CD4-positive, alpha-beta T cell (primary cell): ENCODE results near the gene EGF. TPM values are rescaled to one million over a fixed set of nuclear protein-coding genes. Genes with fewer than 3 reads are reported as not detected.

Experiments
- ATAC-seq: fragments of 200-7000 bp; cut with Tn5 transposase; one replicate; pipeline ENCODE4 v1.10.0; 2022; ENCODE audit warnings: mild to moderate bottlenecking; ENCODE audit not compliant: poor library complexity
- CTCF ChIA-PET: fragments of 350-600 bp; sonication (Branson Sonifier 250); formaldehyde crosslinking; loops from one replicate; lab custom pipeline; 2021; ENCODE audit warnings: antibody characterized with exemption, inconsistent platforms; lab: Charles Lee
- POLR2A ChIA-PET: fragments of 350-600 bp; sonication (Branson Sonifier 250); formaldehyde crosslinking; loops from one replicate; lab custom pipeline; 2021; ENCODE audit warnings: antibody characterized with exemption, inconsistent platforms; lab: Charles Lee
- DNase-seq, 14 experiments: peaks; one replicate each; pipeline ENCODE4 v3.0.0-alpha.2; 2013 to 2020; ENCODE audit warnings: mixed read lengths in 2 of 14
- H3K27ac ChIP-seq, 2 donors: one replicate each; pipeline versions ENCODE4 v1.5.1 to v1.7.0; 2013; ENCODE audit warnings: low read length in 2 of 2, low read depth in 1 of 2, mild to moderate bottlenecking in 1 of 2
- H3K27me3 ChIP-seq, 2 experiments: 1 replicate in 1 of 2; 2 replicates in 1 of 2; pipeline versions ENCODE4 v1.6.1 to v1.7.0; 2013; ENCODE audit warnings: low read length in 2 of 2, control low read depth in 1 of 2, mild to moderate bottlenecking in 1 of 2, moderate library complexity in 1 of 2; ENCODE audit not compliant: insufficient read depth in 2 of 2, control insufficient read depth in 1 of 2
- H3K36me3 ChIP-seq: one replicate; pipeline ENCODE4 v1.6.1; 2013; ENCODE audit warnings: low read length, control low read depth; ENCODE audit not compliant: insufficient read depth
- H3K4me1 ChIP-seq: one replicate; pipeline ENCODE4 v1.6.1; 2013; ENCODE audit warnings: low read length, control low read depth; ENCODE audit not compliant: insufficient read depth
- H3K4me3 ChIP-seq: one replicate; pipeline ENCODE4 v1.5.1; 2013; ENCODE audit warnings: mild to moderate bottlenecking, low read length, moderate library complexity
- H3K9me3 ChIP-seq, 2 experiments: 1 replicate in 1 of 2; 2 replicates in 1 of 2; pipeline versions ENCODE4 v1.6.1 to v1.7.0; 2013; ENCODE audit warnings: low read length in 2 of 2, mild to moderate bottlenecking in 2 of 2, control low read depth in 1 of 2, moderate library complexity in 1 of 2; ENCODE audit not compliant: control insufficient read depth in 1 of 2, insufficient read depth in 1 of 2
- H3K27ac Mint-ChIP-seq: one replicate; pipeline ENCODE4 v1.8.0; 2020; ENCODE audit warnings: mixed read lengths
- H3K27me3 Mint-ChIP-seq: one replicate; pipeline ENCODE4 v1.8.0; 2021; ENCODE audit warnings: mixed read lengths
- H3K36me3 Mint-ChIP-seq: one replicate; pipeline ENCODE4 v1.8.0; 2021; ENCODE audit warnings: low read depth, mixed read lengths
- H3K4me1 Mint-ChIP-seq: one replicate; pipeline ENCODE4 v1.8.0; 2021; ENCODE audit warnings: low read depth, mixed read lengths
- H3K4me3 Mint-ChIP-seq: one replicate; pipeline ENCODE4 v1.8.0; 2020; ENCODE audit warnings: mild to moderate bottlenecking, mixed read lengths
- H3K9me3 Mint-ChIP-seq: one replicate; pipeline ENCODE4 v1.8.0; 2020; ENCODE audit warnings: mixed read lengths
- CTCF ChIP-seq: fragments of 200-600 bp; IDR thresholded peaks from one replicate; pipeline ENCODE4 v1.8.0; 2022; ENCODE audit warnings: antibody characterized with exemption, mild to moderate bottlenecking
- intact Hi-C, 2 experiments: fragments of 100-400 bp; cut with DNase I in 1 of 2; cut with micrococcal nuclease in 1 of 2; formaldehyde crosslinking; loops; one replicate each; pipeline versions ENCODE4 v1.15.1 to v1.9.0; 2023 to 2025; cut with DNase I, micrococcal nuclease
- polyA plus RNA-seq, 2 donors: library from polyadenylated mRNA; unstranded; fragments of 120-200 nt; gene quantifications; one replicate each; pipeline ENCODE4 v1.2.1, GENCODE V29; 2013
- total RNA-seq, 174 experiments: library from RNA in 2 of 174; stranded (reverse) in 2 of 174; gene quantifications; one replicate each; pipeline ENCODE4 v1.2.3 and lab custom pipeline; 2021 to 2026

Gene EGF
- not detected for total RNA-seq
- 0.03 TPM for polyA plus RNA-seq (2013, experiment 1 of 2)
- polyA plus RNA-seq (2013, experiment 2 of 2) = 0.20 TPM
- 0 to 1.7 (median 0.09) reads per million in 172 experiments for total RNA-seq (lab: John Stamatoyannopoulos, UW)

GRCh38 chr4:109912706-109913595 is at the start of gene EGF:
TSS of gene EGF (plus strand) at chr4:109912883. CDS start at chr4:109913336, 453 bp downstream.
- Mint-ChIP-seq H3K36me3 (no peaks in the 10 kb centered on the region), H3K4me3 (no peak within 1 kb of the TSS), H3K27me3 (peaks cover 47% of the 10 kb centered on the region), H3K27ac (no peak within 1 kb of the TSS), H3K9me3 (no peaks in the 10 kb centered on the region), H3K4me1 (no peaks in the 10 kb centered on the region)
- no peak for TF ChIP-seq CTCF
- no peak for DNase-seq
- H3K27ac ChIP-seq = no peak within 1 kb of the TSS
- no peaks in the 10 kb centered on the region for H3K4me1 ChIP-seq
- intact Hi-C loops = no loop called here
- no peaks in the 10 kb centered on the region for H3K9me3 ChIP-seq
- no peak within 1 kb of the TSS for H3K4me3 ChIP-seq
- no peaks in the 10 kb centered on the region for H3K36me3 ChIP-seq
- CTCF ChIA-PET = no interaction called here
- peaks cover 0 to 16% of the 10 kb centered on the region in 2 experiments for H3K27me3 ChIP-seq
- ATAC-seq = no peak
- POLR2A ChIA-PET = interaction anchor here (0.6 kb wide), 1 partner anchor 180 kb away, joined by 4 read pairs; no protein-coding TSS in a partner anchor

GRCh38 chr4:109864134-109864533 is 48.5 kb upstream of the EGF start:
- peaks cover 3 to 8% of the 10 kb centered on the region in 2 experiments for H3K9me3 ChIP-seq
- Mint-ChIP-seq H3K9me3 (peaks cover 5% of the 10 kb centered on the region), H3K27me3 (no peaks in the 10 kb centered on the region), H3K36me3 (peaks cover 12% of the 10 kb centered on the region), H3K27ac (no peak overlapping the region), H3K4me3 (no peak overlapping the region), H3K4me1 (no peaks in the 10 kb centered on the region)
- H3K4me1 ChIP-seq = no peaks in the 10 kb centered on the region
- intact Hi-C loops = no loop called here
- POLR2A ChIA-PET = no interaction called here
- no peak overlapping the region for H3K4me3 ChIP-seq
- CTCF ChIA-PET = no interaction called here
- TF ChIP-seq CTCF = no peak
- H3K27ac ChIP-seq = no peak overlapping the region
- no peaks in the 10 kb centered on the region for H3K36me3 ChIP-seq
- H3K27me3 ChIP-seq = no peaks in the 10 kb centered on the region
- ATAC-seq (no peak), DNase-seq (no peak)

DNA sequence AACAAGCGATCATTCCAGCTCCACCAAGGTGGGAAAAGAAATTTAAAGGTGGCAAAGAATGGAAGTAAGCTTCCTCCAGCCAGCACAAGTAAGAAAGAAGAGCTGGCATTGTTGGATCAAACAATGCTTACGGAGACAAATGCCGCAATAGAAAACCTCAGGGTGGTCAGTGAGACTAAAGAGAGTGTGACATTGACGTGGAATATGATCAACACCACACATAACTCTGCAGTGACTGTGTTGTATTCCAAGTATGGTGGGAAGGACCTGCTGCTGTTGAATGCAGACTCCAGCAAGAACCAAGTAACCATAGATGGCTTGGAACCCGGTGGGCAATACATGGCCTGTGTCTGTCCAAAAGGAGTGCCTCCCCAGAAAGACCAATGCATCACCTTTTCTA is 42.6 kb upstream of the EGF start:
- intact Hi-C loops = no loop called here
- Histone ChIP-seq H3K36me3 (no peaks in the 10 kb centered on the region), H3K4me1 (no peaks in the 10 kb centered on the region), H3K27ac (no peak overlapping the region), H3K4me3 (no peak overlapping the region), H3K9me3 (no peaks in the 10 kb centered on the region), H3K27me3 (no peaks in the 10 kb centered on the region)
- CTCF ChIA-PET = no interaction called here
- POLR2A ChIA-PET = no interaction called here
- TF ChIP-seq CTCF = no peak
- H3K4me3 Mint-ChIP-seq = no peak overlapping the region
- no peaks in the 10 kb centered on the region for H3K9me3 Mint-ChIP-seq
- peaks cover 9% of the 10 kb centered on the region for H3K36me3 Mint-ChIP-seq
- no peaks in the 10 kb centered on the region for H3K4me1 Mint-ChIP-seq
- no peaks in the 10 kb centered on the region for H3K27me3 Mint-ChIP-seq
- H3K27ac Mint-ChIP-seq = no peak overlapping the region
- ATAC-seq = no peak
- no peak for DNase-seq
